T-helper 2 cell treated with Interferon-gamma antibody and Interleukin-4, amounts not matched to agents 5 μg/mL and 100 μg/mL, for 36 hours (primary cell): ENCODE measurements around the gene NGEF.

Experiments used
- DNase-seq: peaks from one replicate; pipeline ENCODE4 v3.0.0; 2021; ENCODE audit warnings: low spot score
- H3K27ac Mint-ChIP-seq: one replicate; pipeline ENCODE4 v1.8.0; 2021; ENCODE audit warnings: mild to moderate bottlenecking, mixed read lengths
- H3K27me3 Mint-ChIP-seq: one replicate; pipeline ENCODE4 v1.8.0; 2021; ENCODE audit warnings: low read depth, mixed read lengths
- H3K36me3 Mint-ChIP-seq: one replicate; pipeline ENCODE4 v1.8.0; 2021; ENCODE audit warnings: low read depth, mixed read lengths
- H3K4me1 Mint-ChIP-seq: one replicate; pipeline ENCODE4 v1.8.0; 2021; ENCODE audit warnings: low read depth, mixed read lengths
- H3K4me3 Mint-ChIP-seq: one replicate; pipeline ENCODE4 v1.8.0; 2022; ENCODE audit warnings: mild to moderate bottlenecking, moderate library complexity, mixed read lengths
- H3K9me3 Mint-ChIP-seq: one replicate; pipeline ENCODE4 v1.8.0; 2021; ENCODE audit warnings: mixed read lengths

Gene NGEF

DNA sequence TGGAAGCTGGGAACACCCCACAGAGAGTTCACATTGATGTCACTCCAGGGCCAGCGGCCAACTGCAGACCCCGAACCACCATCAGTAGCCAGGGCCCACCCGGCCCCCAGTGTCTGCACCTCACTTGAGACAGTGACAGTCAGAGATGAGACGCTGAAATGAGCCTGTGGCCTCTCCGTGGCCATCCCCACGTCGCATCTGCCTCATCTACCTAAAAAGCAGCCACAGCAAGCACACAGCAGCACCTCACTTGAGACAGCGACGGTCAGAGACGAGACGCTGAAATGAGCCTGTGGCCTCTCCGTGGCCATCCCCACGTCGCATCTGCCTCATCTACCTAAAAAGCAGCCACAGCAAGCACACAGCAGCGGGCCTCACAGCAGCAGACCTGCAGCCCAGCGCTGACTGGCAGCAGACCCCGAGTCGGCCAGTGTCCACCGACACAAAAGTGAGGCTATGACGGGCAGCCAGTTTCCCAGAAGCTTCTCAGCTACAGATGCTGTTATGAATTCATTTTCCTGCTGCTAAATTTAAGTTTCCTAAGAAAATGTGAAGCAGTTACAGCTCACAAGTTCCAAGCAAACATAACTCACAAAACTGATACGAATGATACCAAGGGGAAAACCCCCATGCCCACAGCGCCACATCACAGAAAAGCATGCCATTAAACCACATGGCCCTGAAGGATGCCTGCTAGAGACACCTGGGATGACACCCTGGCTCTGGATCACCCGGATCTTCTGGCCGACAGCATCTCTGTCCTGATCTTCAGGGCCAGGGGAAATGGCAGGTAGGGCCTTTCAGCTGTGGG lies 115.3 kb downstream of the NGEF start:
- H3K9me3 Mint-ChIP-seq: no peaks in the 10 kb centered on the region
- H3K27ac Mint-ChIP-seq: no peak overlapping the region
- no peak overlapping the region for H3K4me3 Mint-ChIP-seq
- no peaks in the 10 kb centered on the region for H3K27me3 Mint-ChIP-seq
- no peaks in the 10 kb centered on the region for H3K36me3 Mint-ChIP-seq
- DNase-seq: peak; percentile 71
- no peaks in the 10 kb centered on the region for H3K4me1 Mint-ChIP-seq

- no peaks in the 10 kb centered on the region for H3K9me3 Mint-ChIP-seq
- H3K27me3 Mint-ChIP-seq: no peaks in the 10 kb centered on the region
- no peak for DNase-seq
- no peak overlapping the region for H3K4me3 Mint-ChIP-seq
- no peak overlapping the region for H3K27ac Mint-ChIP-seq
- H3K36me3 Mint-ChIP-seq: no peaks in the 10 kb centered on the region
- no peaks in the 10 kb centered on the region for H3K4me1 Mint-ChIP-seq
Measured at GRCh38 chr2:232896720-232897597, 116.1 kb downstream of the NGEF start.

- H3K27ac Mint-ChIP-seq: no peak overlapping the region
- H3K9me3 Mint-ChIP-seq: no peaks in the 10 kb centered on the region
- DNase-seq: no peak
- H3K4me3 Mint-ChIP-seq: no peak overlapping the region
- no peaks in the 10 kb centered on the region for H3K27me3 Mint-ChIP-seq
- H3K4me1 Mint-ChIP-seq: no peaks in the 10 kb centered on the region
- no peaks in the 10 kb centered on the region for H3K36me3 Mint-ChIP-seq
Measured at GRCh38 chr2:232896111-232896510, 116.9 kb downstream of the NGEF start.

GRCh38 chr2:232894746-232895145 lies 118.3 kb downstream of the NGEF start:
- Mint-ChIP-seq H3K9me3 (no peaks in the 10 kb centered on the region), H3K4me1 (no peaks in the 10 kb centered on the region)

GRCh38 chr2:232894251-232894650 lies 118.8 kb downstream of the NGEF start:
- H3K4me3 Mint-ChIP-seq: no peak overlapping the region
- H3K4me1 Mint-ChIP-seq: no peaks in the 10 kb centered on the region
- H3K9me3 Mint-ChIP-seq: no peaks in the 10 kb centered on the region
- H3K27ac Mint-ChIP-seq: no peak overlapping the region
- H3K36me3 Mint-ChIP-seq: no peaks in the 10 kb centered on the region
- no peaks in the 10 kb centered on the region for H3K27me3 Mint-ChIP-seq
- DNase-seq: no peak

More at GRCh38 chr2:232894746-232895145, 118.3 kb downstream of the NGEF start:
- Mint-ChIP-seq H3K27ac (no peak overlapping the region), H3K36me3 (no peaks in the 10 kb centered on the region), H3K27me3 (no peaks in the 10 kb centered on the region), H3K4me3 (no peak overlapping the region)
- DNase-seq: no peak

GRCh38 chr2:232893834-232894233 lies 119.2 kb downstream of the NGEF start:
- no peaks in the 10 kb centered on the region for H3K9me3 Mint-ChIP-seq
- H3K4me3 Mint-ChIP-seq: no peak overlapping the region
- no peak for DNase-seq
- H3K36me3 Mint-ChIP-seq: no peaks in the 10 kb centered on the region
- H3K27ac Mint-ChIP-seq: no peak overlapping the region
- no peaks in the 10 kb centered on the region for H3K4me1 Mint-ChIP-seq
- H3K27me3 Mint-ChIP-seq: no peaks in the 10 kb centered on the region

DNA sequence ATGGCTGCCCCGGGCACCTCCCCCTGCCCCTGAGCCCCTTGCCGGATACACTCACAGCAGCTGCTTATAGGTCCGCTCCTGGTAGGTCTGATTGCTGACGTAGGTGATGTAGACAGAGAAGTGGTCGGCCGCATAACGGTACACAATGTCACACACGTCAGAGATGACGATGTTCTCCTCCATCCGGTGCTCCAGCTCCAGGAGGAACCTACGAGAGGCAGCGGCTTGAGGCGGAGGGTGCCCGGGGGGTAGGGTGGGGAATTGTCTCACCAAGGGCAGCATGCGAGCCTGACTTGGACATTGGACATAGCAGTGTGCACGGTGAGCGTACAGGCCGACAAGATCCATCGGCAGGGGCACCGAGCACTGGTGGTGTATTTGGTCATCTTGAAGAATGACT lies 120.2 kb downstream of the NGEF start:
- Mint-ChIP-seq H3K4me3 (no peak overlapping the region), H3K36me3 (no peaks in the 10 kb centered on the region), H3K27ac (no peak overlapping the region), H3K27me3 (no peaks in the 10 kb centered on the region), H3K9me3 (no peaks in the 10 kb centered on the region), H3K4me1 (no peaks in the 10 kb centered on the region)
- DNase-seq: no peak

DNA sequence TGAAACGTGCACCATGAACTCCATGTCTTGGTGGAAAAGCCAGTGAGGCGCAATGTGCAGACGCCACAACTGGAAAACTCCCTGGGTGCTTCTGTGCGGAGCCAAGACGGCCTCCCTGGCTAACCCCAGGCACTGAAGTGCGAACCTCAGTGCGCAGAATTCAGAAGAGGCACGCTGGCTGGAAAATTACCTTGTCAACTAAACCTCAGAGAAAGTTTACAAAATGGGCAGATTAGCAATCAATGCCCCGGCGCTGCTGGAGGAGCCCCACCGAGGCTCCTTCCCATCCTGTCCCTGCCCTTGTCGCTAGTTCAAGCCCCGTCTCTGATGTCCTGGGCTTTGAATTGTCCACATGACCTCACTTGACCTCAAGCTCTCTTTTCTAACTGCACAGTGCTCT lies 120.8 kb downstream of the NGEF start:
- H3K4me1 Mint-ChIP-seq: no peaks in the 10 kb centered on the region
- H3K9me3 Mint-ChIP-seq: no peaks in the 10 kb centered on the region

GRCh38 chr2:232891621-232892071 lies 121.4 kb downstream of the NGEF start:
- Mint-ChIP-seq H3K27me3 (no peaks in the 10 kb centered on the region), H3K9me3 (no peaks in the 10 kb centered on the region), H3K27ac (no peak overlapping the region), H3K4me3 (no peak overlapping the region), H3K4me1 (no peaks in the 10 kb centered on the region), H3K36me3 (no peaks in the 10 kb centered on the region)
- no peak for DNase-seq

More for the DNA sequence above, 120.8 kb downstream of the NGEF start:
- no peak overlapping the region for H3K4me3 Mint-ChIP-seq
- no peak overlapping the region for H3K27ac Mint-ChIP-seq
- H3K36me3 Mint-ChIP-seq: no peaks in the 10 kb centered on the region
- H3K27me3 Mint-ChIP-seq: no peaks in the 10 kb centered on the region
- DNase-seq: no peak

- DNase-seq: no peak
- Mint-ChIP-seq H3K27ac (no peak overlapping the region), H3K27me3 (no peaks in the 10 kb centered on the region), H3K4me3 (no peak overlapping the region), H3K9me3 (no peaks in the 10 kb centered on the region), H3K4me1 (no peaks in the 10 kb centered on the region), H3K36me3 (no peaks in the 10 kb centered on the region)
Measured at GRCh38 chr2:232890896-232891601, 122.0 kb downstream of the NGEF start.

DNA sequence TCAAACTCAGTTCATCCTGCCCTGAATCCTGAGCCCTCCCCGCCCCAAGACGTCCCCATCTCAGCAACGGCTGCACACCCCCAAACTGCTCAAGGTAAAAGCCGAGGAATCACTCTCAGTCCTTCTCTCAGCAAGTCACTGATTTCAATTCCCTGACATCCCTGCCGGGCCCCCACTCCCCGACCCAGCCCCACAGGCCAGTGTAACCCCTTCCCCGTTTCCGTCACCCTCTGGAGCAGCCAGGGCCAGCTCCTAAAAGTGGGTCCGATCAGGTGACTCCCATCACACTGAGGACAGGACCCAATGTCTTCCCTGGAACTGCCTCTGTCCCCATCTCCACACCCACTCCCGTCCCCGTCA lies 122.5 kb downstream of the NGEF start:
- Mint-ChIP-seq H3K4me1 (no peaks in the 10 kb centered on the region), H3K27ac (no peak overlapping the region), H3K9me3 (no peaks in the 10 kb centered on the region), H3K4me3 (no peak overlapping the region), H3K36me3 (no peaks in the 10 kb centered on the region), H3K27me3 (no peaks in the 10 kb centered on the region)
- DNase-seq: no peak

GRCh38 chr2:232889876-232890401 lies 123.1 kb downstream of the NGEF start:
- Mint-ChIP-seq H3K4me3 (no peak overlapping the region), H3K36me3 (no peaks in the 10 kb centered on the region), H3K9me3 (no peaks in the 10 kb centered on the region), H3K27me3 (no peaks in the 10 kb centered on the region), H3K4me1 (no peaks in the 10 kb centered on the region), H3K27ac (no peak overlapping the region)
- DNase-seq: no peak

DNA sequence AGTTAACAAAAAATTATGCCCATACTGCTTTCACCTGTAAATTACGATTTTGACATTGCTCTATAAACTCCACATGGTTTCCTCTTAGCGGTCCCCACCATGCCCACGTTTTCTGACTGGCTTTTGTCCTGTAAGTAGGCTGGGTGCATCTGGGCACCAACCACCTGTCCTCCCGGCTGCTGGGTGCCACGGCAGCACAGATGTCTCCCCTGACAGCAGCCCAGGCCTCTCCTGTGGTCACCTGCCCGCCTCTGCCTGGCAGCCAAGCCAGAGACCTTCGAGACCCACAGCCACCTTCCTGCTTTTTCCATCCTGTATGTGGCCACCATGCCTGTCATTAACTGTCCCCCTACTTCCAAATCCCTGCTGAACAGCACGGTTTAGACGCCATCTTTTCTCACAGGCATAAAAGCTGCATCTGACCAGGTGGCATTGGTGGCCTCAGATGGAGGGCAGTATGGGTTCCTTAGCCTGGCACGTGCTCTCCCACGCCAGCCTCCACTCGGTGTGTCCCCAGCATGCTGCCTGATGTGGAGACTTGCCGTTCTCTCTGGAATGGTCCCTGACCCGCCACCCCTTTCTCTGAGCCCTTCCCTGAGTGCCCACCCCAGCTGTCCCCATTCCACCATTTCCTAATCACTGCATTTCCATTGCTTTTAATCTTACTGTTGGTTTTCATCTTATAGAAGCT lies 124.1 kb downstream of the NGEF start:
- no peaks in the 10 kb centered on the region for H3K9me3 Mint-ChIP-seq
- no peaks in the 10 kb centered on the region for H3K36me3 Mint-ChIP-seq
- no peaks in the 10 kb centered on the region for H3K27me3 Mint-ChIP-seq
- H3K4me3 Mint-ChIP-seq: no peak overlapping the region
- DNase-seq: no peak
- no peaks in the 10 kb centered on the region for H3K4me1 Mint-ChIP-seq
- H3K27ac Mint-ChIP-seq: no peak overlapping the region
